HEK293 (cell line): ENCODE results near the gene PCSK6.

Experiments used
- CTCF ChIA-PET: fragments of 350-600 bp; formaldehyde crosslinking; extraction: SDS; loops from one replicate; lab custom pipeline; 2021; ENCODE audit warnings: antibody characterized with exemption; lab: Yijun Ruan, JAX
- POLR2A ChIA-PET: fragments of 300-600 bp; formaldehyde crosslinking; extraction: SDS; loops from one replicate; lab custom pipeline; 2020; ENCODE audit warnings: antibody characterized with exemption, inconsistent platforms; lab: Yijun Ruan, JAX
- H3K27ac ChIP-seq: fragments of 200-500 bp; sonication (Bioruptor generic); 2 replicates; pipeline ENCODE4 v1.5.1; 2014; ENCODE audit warnings: low read depth, low read length, control low read depth, inconsistent platforms; ENCODE audit errors: extremely low read depth
- H3K36me3 ChIP-seq, 2 experiments: fragments of 200-500 bp in 1 of 2; sonication (Bioruptor generic) in 1 of 2; 1 replicate in 1 of 2; 2 replicates in 1 of 2; pipeline ENCODE4 v1.5.1; 2014 to 2017; ENCODE audit warnings: inconsistent platforms in 2 of 2, low read length in 2 of 2; ENCODE audit not compliant: control insufficient read depth in 2 of 2, insufficient read depth in 1 of 2
- H3K4me1 ChIP-seq: fragments of 200-500 bp; sonication (Bioruptor generic); 2 replicates; pipeline ENCODE4 v1.5.1; 2014; ENCODE audit warnings: mild to moderate bottlenecking, low read length, inconsistent platforms; ENCODE audit not compliant: control insufficient read depth, insufficient read depth
- H3K4me3 ChIP-seq: 2 replicates; pipeline ENCODE4 v1.5.1; 2011; ENCODE audit warnings: low read depth, mild to moderate bottlenecking, control low read depth, low read length, moderate library complexity
- H3K9me3 ChIP-seq: fragments of 200-500 bp; sonication (Bioruptor generic); 2 replicates; pipeline ENCODE4 v1.5.1; 2014; ENCODE audit warnings: low read depth, low read length, inconsistent platforms; ENCODE audit not compliant: control insufficient read depth, insufficient read depth
- EGR2 ChIP-seq: fragments of 450-650 bp; formaldehyde crosslinking; IDR thresholded peaks from 2 replicates; pipeline ENCODE4 v1.5.1; 2016; ENCODE audit warnings: low read depth, missing biosample characterization, missing genetic modification characterization
- GLIS2 ChIP-seq: fragments of 450-650 bp; formaldehyde crosslinking; IDR thresholded peaks from 2 replicates; pipeline ENCODE4 v1.5.1; 2016; ENCODE audit warnings: missing biosample characterization, missing genetic modification characterization
- MEIS1 ChIP-seq: sonication (generic); formaldehyde crosslinking; IDR thresholded peaks from 2 replicates; pipeline ENCODE4 v1.8.1; 2022; ENCODE audit warnings: missing genetic modification reagents, mild to moderate bottlenecking, borderline replicate concordance
- PRDM4 ChIP-seq: fragments of 450-650 bp; formaldehyde crosslinking; IDR thresholded peaks from 2 replicates; pipeline ENCODE4 v1.5.1; 2017; ENCODE audit warnings: missing biosample characterization, missing genetic modification characterization
- SCRT1 ChIP-seq: fragments of 450-650 bp; formaldehyde crosslinking; IDR thresholded peaks from 2 replicates; pipeline ENCODE4 v1.5.1; 2016; ENCODE audit warnings: missing biosample characterization, missing genetic modification characterization, borderline replicate concordance
- SP2 ChIP-seq: fragments of 450-650 bp; formaldehyde crosslinking; IDR thresholded peaks from 2 replicates; pipeline ENCODE4 v1.5.1; 2016; ENCODE audit warnings: missing biosample characterization, missing genetic modification characterization
- YY1 ChIP-seq: fragments of 450-650 bp; formaldehyde crosslinking; IDR thresholded peaks from 2 replicates; pipeline ENCODE4 v1.5.1; 2018; ENCODE audit warnings: missing biosample characterization, missing genetic modification characterization
- ZNF10 ChIP-seq: fragments of 450-650 bp; formaldehyde crosslinking; IDR thresholded peaks from 2 replicates; pipeline ENCODE4 v1.5.1; 2017; ENCODE audit warnings: missing biosample characterization, missing genetic modification characterization
- ZNF157 ChIP-seq: fragments of 450-650 bp; formaldehyde crosslinking; IDR thresholded peaks from 2 replicates; pipeline ENCODE4 v1.5.1; 2016; ENCODE audit warnings: missing biosample characterization, missing genetic modification characterization
- ZNF184 ChIP-seq: fragments of 450-650 bp; IDR thresholded peaks from 2 replicates; pipeline ENCODE4 v1.5.1; 2018; ENCODE audit warnings: missing biosample characterization, mild to moderate bottlenecking, missing genetic modification characterization
- ZNF214 ChIP-seq: fragments of 450-650 bp; formaldehyde crosslinking; IDR thresholded peaks from 2 replicates; pipeline ENCODE4 v1.5.1; 2017; ENCODE audit warnings: missing biosample characterization, mild to moderate bottlenecking, missing genetic modification characterization, borderline replicate concordance
- ZNF223 ChIP-seq: fragments of 450-650 bp; formaldehyde crosslinking; IDR thresholded peaks from 2 replicates; pipeline ENCODE4 v1.5.1; 2016; ENCODE audit warnings: missing biosample characterization, missing genetic modification characterization
- ZNF501 ChIP-seq: fragments of 450-650 bp; formaldehyde crosslinking; IDR thresholded peaks from 2 replicates; pipeline ENCODE4 v1.5.1; 2016; ENCODE audit warnings: missing biosample characterization, missing genetic modification characterization
- ZNF510 ChIP-seq: fragments of 450-650 bp; formaldehyde crosslinking; IDR thresholded peaks from 2 replicates; pipeline ENCODE4 v1.5.1; 2018; ENCODE audit warnings: mild to moderate bottlenecking, missing genetic modification characterization, missing biosample characterization; ENCODE audit not compliant: insufficient replicate concordance
- ZNF514 ChIP-seq: fragments of 450-650 bp; formaldehyde crosslinking; IDR thresholded peaks from 2 replicates; pipeline ENCODE4 v1.5.1; 2016; ENCODE audit warnings: missing biosample characterization, missing genetic modification characterization
- ZNF560 ChIP-seq: fragments of 450-650 bp; formaldehyde crosslinking; IDR thresholded peaks from 2 replicates; pipeline ENCODE4 v1.5.1; 2017; ENCODE audit warnings: missing biosample characterization, missing genetic modification characterization, borderline replicate concordance
- ZNF621 ChIP-seq: fragments of 450-650 bp; formaldehyde crosslinking; IDR thresholded peaks from 2 replicates; pipeline ENCODE4 v1.5.1; 2017; ENCODE audit warnings: missing biosample characterization, missing genetic modification characterization
- ZNF623 ChIP-seq: fragments of 450-650 bp; formaldehyde crosslinking; IDR thresholded peaks from 2 replicates; pipeline ENCODE4 v1.5.1; 2016; ENCODE audit warnings: missing biosample characterization, missing genetic modification characterization
- TF ChIP-seq, protein P1 (sequence below): fragments of 450-650 bp; formaldehyde crosslinking; IDR thresholded peaks from 2 replicates; pipeline ENCODE4 v1.5.1; 2016; ENCODE audit warnings: missing biosample characterization, missing genetic modification characterization, low read depth

The PCSK6 gene

DNA sequence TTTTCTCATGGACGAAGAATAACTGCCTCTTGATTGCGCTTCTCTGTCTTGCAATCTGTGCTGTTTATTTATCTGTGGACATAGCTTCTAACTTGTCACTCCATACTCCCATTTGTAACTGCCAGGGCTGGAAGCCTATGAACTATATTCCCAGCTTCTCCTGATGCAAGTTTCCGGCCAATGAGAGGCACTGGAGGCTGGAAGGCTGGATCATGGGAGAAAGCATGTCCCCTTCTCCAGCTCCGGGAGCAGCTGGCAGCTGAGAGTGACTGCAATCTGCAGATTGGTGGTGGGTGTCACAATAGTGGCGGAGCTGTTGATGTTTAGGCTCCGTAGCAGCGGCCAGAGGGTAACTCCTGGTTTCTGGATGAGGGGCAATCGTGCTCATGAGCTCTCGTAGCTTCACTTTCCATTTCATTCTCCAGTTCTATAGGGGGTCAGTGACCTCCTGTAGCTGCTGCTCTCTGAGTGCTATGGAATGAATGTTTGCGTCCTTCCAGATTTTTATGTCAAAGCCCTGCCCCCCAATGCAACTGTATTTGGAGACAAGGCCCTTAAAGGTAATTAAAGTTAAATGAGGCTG is 35.7 kb upstream of the PCSK6 start (continued):
- TF ChIP-seq SCRT1 (tag by site-specific recombination) (no peak), ZNF10 (no peak), ZNF623 (tag by site-specific recombination) (no peak), MEIS1 (no peak)
- TF ChIP-seq, all 188 proteins: peak for 0

GRCh38 chr15:101523560-101523940 is 34.0 kb upstream of the PCSK6 start:
- TF ChIP-seq ZNF560 (tag by site-specific recombination) (no peak), PRDM4 (no peak), YY1 (tag by site-specific recombination) (no peak)
- TF ChIP-seq, all 188 proteins: peak for 0
- no peaks in the 10 kb centered on the region for H3K4me1 ChIP-seq
- H3K36me3 ChIP-seq, result no peaks in the 10 kb centered on the region
- no peak overlapping the region for H3K27ac ChIP-seq
- no peak overlapping the region for H3K4me3 ChIP-seq
- H3K9me3 ChIP-seq, result peaks cover under 1% of the 10 kb centered on the region; the same call in 1 of the 2 replicates
- ChIA-PET POLR2A (no interaction called here), CTCF (interaction anchor here (0.6 to 0.7 kb wide), 2 partner anchors 14 to 119 kb away, joined by 3 read pairs; no protein-coding TSS in a partner anchor)

DNA sequence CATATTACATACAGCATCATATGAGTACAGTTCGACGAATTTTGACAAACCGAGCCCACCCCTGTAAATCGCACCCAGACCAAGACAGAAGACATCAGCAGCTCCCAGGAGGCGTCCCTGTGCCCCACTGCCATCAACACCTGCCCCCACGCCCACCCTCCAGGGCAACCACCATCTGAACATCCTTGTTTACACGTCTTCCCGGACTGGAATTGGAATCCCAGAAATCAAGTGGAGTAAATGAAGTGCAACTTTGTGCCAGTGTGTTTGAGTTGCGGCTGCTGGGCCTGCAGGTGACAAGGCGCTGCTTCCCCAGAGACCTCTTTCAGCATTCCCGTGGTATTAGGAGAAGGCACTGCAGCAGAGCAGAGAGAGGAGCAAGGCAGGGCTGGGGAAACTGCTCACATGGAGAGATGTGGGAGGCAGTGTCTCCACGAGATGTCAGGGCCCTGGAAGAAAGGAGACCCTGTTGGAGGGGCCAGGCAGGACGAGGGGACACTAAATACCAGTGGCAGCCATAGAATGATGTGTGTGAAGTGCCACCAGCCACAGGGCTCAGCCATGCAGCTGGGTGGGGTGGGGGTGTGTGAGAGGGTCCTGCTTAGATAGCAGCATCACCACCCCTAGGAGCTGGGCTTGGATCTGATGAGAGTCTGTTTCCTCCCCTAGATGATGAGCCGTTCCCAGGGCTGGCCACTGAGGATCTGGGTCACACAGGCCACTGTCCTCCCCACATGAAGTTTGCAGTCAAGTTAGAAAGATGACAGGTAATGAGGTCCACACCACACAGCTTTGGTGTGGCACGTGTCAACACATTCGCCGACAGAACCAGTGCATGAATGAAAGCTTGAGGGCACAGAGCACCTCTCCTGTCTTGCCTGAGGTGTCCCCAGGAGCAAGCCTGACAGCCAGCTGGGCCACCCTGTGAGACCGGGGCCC is 33.4 kb upstream of the PCSK6 start:
- H3K4me1 ChIP-seq, result no peaks in the 10 kb centered on the region
- TF ChIP-seq ZNF510 (tag by site-specific recombination) (no peak), ZNF157 (tag by site-specific recombination) (no peak), ZNF514 (tag by site-specific recombination) (no peak), ZNF184 (tag by site-specific recombination) (no peak), GLIS2 (tag by site-specific recombination) (no peak), EGR2 (tag by site-specific recombination) (no peak), ZNF214 (no peak), ZNF621 (tag by site-specific recombination) (no peak), ZNF501 (tag by site-specific recombination) (no peak), ZNF223 (tag by site-specific recombination) (no peak), SP2 (tag by site-specific recombination) (no peak)
- TF ChIP-seq, protein P1, sequence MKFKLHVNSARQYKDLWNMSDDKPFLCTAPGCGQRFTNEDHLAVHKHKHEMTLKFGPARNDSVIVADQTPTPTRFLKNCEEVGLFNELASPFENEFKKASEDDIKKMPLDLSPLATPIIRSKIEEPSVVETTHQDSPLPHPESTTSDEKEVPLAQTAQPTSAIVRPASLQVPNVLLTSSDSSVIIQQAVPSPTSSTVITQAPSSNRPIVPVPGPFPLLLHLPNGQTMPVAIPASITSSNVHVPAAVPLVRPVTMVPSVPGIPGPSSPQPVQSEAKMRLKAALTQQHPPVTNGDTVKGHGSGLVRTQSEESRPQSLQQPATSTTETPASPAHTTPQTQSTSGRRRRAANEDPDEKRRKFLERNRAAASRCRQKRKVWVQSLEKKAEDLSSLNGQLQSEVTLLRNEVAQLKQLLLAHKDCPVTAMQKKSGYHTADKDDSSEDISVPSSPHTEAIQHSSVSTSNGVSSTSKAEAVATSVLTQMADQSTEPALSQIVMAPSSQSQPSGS (tag by site-specific recombination), result no peak
- ChIA-PET POLR2A (no interaction called here), CTCF (interaction anchor here (0.6 to 0.7 kb wide), 2 partner anchors 13 to 120 kb away, joined by 3 read pairs; no protein-coding TSS in a partner anchor)
- H3K27ac ChIP-seq, result no peak overlapping the region
- peaks cover 4% of the 10 kb centered on the region; the same call in 1 of the 2 replicates for H3K9me3 ChIP-seq
- no peak overlapping the region for H3K4me3 ChIP-seq
- H3K36me3 ChIP-seq, result no peaks in the 10 kb centered on the region
